ENCODE data around the gene ADAMTS18. TPM values are rescaled to one million over a fixed set of nuclear protein-coding genes. Genes with fewer than 3 reads are reported as not detected.
"Not testable (repeated sequence)": the region's sequence is repeated elsewhere in the genome, so short reads cannot be mapped to it uniquely, and the experiment has no call there.

ADAMTS18 gene
- total RNA-seq, 2 donors from 2014 or later: 0.14 TPM; not detected in 1

- Histone ChIP-seq H3K4me1 (ENCODE audit: control insufficient read depth in 1 of 2, low read depth in 2 of 2) (no peaks in the 10 kb centered on the region), H3K27me3 (replicated peaks; ENCODE audit: insufficient read depth) (no peaks in the 10 kb centered on the region), H3K9me3 (no peaks in the 10 kb centered on the region), H3K27ac (no peak overlapping the region), H3K36me3 (no peaks in the 10 kb centered on the region), H3K4me3 (no peak overlapping the region)
- DNase-seq (ENCODE audit: low spot score) (no peak), ATAC-seq (ENCODE audit: insufficient number of reproducible peaks, low FRiP score, low read depth) (no peak)
- TF ChIP-seq CTCF (IDR thresholded peaks at IDR 0.05): no peak
Observed at GRCh38 chr16:77276661-77277060, 158.2 kb downstream of the ADAMTS18 start.

- DNase-seq (ENCODE audit: low spot score); H3K27me3 ChIP-seq (replicated peaks; ENCODE audit: insufficient read depth); H3K9me3 ChIP-seq; H3K27ac ChIP-seq; H3K4me3 ChIP-seq; H3K36me3 ChIP-seq; ATAC-seq (ENCODE audit: insufficient number of reproducible peaks, low FRiP score, low read depth); H3K4me1 ChIP-seq (ENCODE audit: control insufficient read depth in 1 of 2, low read depth in 2 of 2): not testable (repeated sequence)
Observed at GRCh38 chr16:77275303-77275702, 159.5 kb downstream of the ADAMTS18 start.

GRCh38 chr16:77273815-77274214 lies 161.0 kb downstream of the ADAMTS18 start:
- Histone ChIP-seq H3K9me3 (no peaks in the 10 kb centered on the region), H3K27me3 (replicated peaks; ENCODE audit: insufficient read depth) (no peaks in the 10 kb centered on the region), H3K4me1 (ENCODE audit: control insufficient read depth in 1 of 2, low read depth in 2 of 2) (no peaks in the 10 kb centered on the region), H3K27ac (no peak overlapping the region), H3K4me3 (no peak overlapping the region), H3K36me3 (no peaks in the 10 kb centered on the region)
- ATAC-seq (ENCODE audit: insufficient number of reproducible peaks, low FRiP score, low read depth): no peak
- no peak for TF ChIP-seq CTCF (IDR thresholded peaks at IDR 0.05)
- no peak for DNase-seq (ENCODE audit: low spot score)

- Histone ChIP-seq H3K4me3 (no peak overlapping the region), H3K27me3 (replicated peaks; ENCODE audit: insufficient read depth) (no peaks in the 10 kb centered on the region), H3K27ac (no peak overlapping the region), H3K36me3 (no peaks in the 10 kb centered on the region), H3K9me3 (no peaks in the 10 kb centered on the region), H3K4me1 (ENCODE audit: control insufficient read depth in 1 of 2, low read depth in 2 of 2) (no peaks in the 10 kb centered on the region)
- no peak for ATAC-seq (ENCODE audit: insufficient number of reproducible peaks, low FRiP score, low read depth)
- no peak for TF ChIP-seq CTCF (IDR thresholded peaks at IDR 0.05)
- no peak for DNase-seq (ENCODE audit: low spot score)
Observed at GRCh38 chr16:77271532-77272426, 163.1 kb downstream of the ADAMTS18 start.

GRCh38 chr16:77266185-77266584 lies 168.6 kb downstream of the ADAMTS18 start:
- H3K36me3 ChIP-seq; H3K9me3 ChIP-seq; ATAC-seq (ENCODE audit: insufficient number of reproducible peaks, low FRiP score, low read depth); H3K4me1 ChIP-seq (ENCODE audit: control insufficient read depth in 1 of 2, low read depth in 2 of 2); H3K27ac ChIP-seq; H3K27me3 ChIP-seq (replicated peaks; ENCODE audit: insufficient read depth); H3K4me3 ChIP-seq; DNase-seq (ENCODE audit: low spot score): not testable (repeated sequence)

- Histone ChIP-seq H3K4me1 (ENCODE audit: control insufficient read depth in 1 of 2, low read depth in 2 of 2) (no peaks in the 10 kb centered on the region), H3K4me3 (no peak overlapping the region), H3K36me3 (no peaks in the 10 kb centered on the region), H3K27ac (no peak overlapping the region), H3K27me3 (replicated peaks; ENCODE audit: insufficient read depth) (no peaks in the 10 kb centered on the region), H3K9me3 (no peaks in the 10 kb centered on the region)
- DNase-seq (ENCODE audit: low spot score) (no peak), ATAC-seq (ENCODE audit: insufficient number of reproducible peaks, low FRiP score, low read depth) (no peak)
- no peak for TF ChIP-seq CTCF (IDR thresholded peaks at IDR 0.05)
Observed at GRCh38 chr16:77262971-77263370, 171.9 kb downstream of the ADAMTS18 start.
